Brain microvascular endothelial cell (primary cell): ENCODE results near the gene KCNQ2.

Experiments
- DNase-seq: peaks from one replicate; pipeline ENCODE4 v3.0.0-alpha.2; 2020
- H3K27ac ChIP-seq: fragments of 250-450 bp; sonication (Bioruptor Pico); 2 replicates; pipeline ENCODE4 v1.5.1; 2020; ENCODE audit warnings: mild to moderate bottlenecking, moderate library complexity
- H3K27me3 ChIP-seq: fragments of 250-450 bp; sonication (Bioruptor Pico); replicated peaks from 2 replicates; pipeline ENCODE4 v1.5.1; 2020; ENCODE audit warnings: mild to moderate bottlenecking
- H3K36me3 ChIP-seq: fragments of 250-450 bp; sonication (Bioruptor Pico); replicated peaks from 2 replicates; pipeline ENCODE4 v1.5.1; 2020; ENCODE audit warnings: mild to moderate bottlenecking
- H3K4me3 ChIP-seq: 2 replicates; pipeline ENCODE4 v1.5.1; 2011; ENCODE audit warnings: low read depth, mild to moderate bottlenecking, control low read depth, low read length, moderate library complexity
- in situ Hi-C: cut with HindIII; loops from 2 replicates; pipeline ENCODE4 v1.10.0; 2017; ENCODE audit warnings: low sequenced_read_pairs, low pct_ligation_motif_present
- TF ChIP-seq, protein P1 (sequence below): IDR thresholded peaks from 2 replicates; pipeline ENCODE4 v1.5.1; 2011; ENCODE audit warnings: low read depth, mild to moderate bottlenecking, moderate library complexity, low read length, control low read depth, inconsistent platforms; ENCODE audit errors: missing control alignments

Gene KCNQ2

GRCh38 chr20:63359937-63360849 is 112.3 kb downstream of the KCNQ2 start:
- H3K27ac ChIP-seq, result no peak overlapping the region
- peaks cover 19% of the 10 kb centered on the region for H3K27me3 ChIP-seq
- in situ Hi-C loops, result no loop called here
- no peak for DNase-seq
- TF ChIP-seq, protein P1, sequence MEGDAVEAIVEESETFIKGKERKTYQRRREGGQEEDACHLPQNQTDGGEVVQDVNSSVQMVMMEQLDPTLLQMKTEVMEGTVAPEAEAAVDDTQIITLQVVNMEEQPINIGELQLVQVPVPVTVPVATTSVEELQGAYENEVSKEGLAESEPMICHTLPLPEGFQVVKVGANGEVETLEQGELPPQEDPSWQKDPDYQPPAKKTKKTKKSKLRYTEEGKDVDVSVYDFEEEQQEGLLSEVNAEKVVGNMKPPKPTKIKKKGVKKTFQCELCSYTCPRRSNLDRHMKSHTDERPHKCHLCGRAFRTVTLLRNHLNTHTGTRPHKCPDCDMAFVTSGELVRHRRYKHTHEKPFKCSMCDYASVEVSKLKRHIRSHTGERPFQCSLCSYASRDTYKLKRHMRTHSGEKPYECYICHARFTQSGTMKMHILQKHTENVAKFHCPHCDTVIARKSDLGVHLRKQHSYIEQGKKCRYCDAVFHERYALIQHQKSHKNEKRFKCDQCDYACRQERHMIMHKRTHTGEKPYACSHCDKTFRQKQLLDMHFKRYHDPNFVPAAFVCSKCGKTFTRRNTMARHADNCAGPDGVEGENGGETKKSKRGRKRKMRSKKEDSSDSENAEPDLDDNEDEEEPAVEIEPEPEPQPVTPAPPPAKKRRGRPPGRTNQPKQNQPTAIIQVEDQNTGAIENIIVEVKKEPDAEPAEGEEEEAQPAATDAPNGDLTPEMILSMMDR, result no peak
- H3K4me3 ChIP-seq, result no peak overlapping the region
- H3K36me3 ChIP-seq, result no peaks in the 10 kb centered on the region

- in situ Hi-C loops, result no loop called here
- DNase-seq, result no peak
- no peak overlapping the region for H3K4me3 ChIP-seq
- no peaks in the 10 kb centered on the region for H3K36me3 ChIP-seq
- TF ChIP-seq, protein P1, result no peak
- no peak overlapping the region for H3K27ac ChIP-seq
- H3K27me3 ChIP-seq, result peaks cover 19% of the 10 kb centered on the region
Observed at GRCh38 chr20:63359164-63359934, 113.1 kb downstream of the KCNQ2 start.

DNA sequence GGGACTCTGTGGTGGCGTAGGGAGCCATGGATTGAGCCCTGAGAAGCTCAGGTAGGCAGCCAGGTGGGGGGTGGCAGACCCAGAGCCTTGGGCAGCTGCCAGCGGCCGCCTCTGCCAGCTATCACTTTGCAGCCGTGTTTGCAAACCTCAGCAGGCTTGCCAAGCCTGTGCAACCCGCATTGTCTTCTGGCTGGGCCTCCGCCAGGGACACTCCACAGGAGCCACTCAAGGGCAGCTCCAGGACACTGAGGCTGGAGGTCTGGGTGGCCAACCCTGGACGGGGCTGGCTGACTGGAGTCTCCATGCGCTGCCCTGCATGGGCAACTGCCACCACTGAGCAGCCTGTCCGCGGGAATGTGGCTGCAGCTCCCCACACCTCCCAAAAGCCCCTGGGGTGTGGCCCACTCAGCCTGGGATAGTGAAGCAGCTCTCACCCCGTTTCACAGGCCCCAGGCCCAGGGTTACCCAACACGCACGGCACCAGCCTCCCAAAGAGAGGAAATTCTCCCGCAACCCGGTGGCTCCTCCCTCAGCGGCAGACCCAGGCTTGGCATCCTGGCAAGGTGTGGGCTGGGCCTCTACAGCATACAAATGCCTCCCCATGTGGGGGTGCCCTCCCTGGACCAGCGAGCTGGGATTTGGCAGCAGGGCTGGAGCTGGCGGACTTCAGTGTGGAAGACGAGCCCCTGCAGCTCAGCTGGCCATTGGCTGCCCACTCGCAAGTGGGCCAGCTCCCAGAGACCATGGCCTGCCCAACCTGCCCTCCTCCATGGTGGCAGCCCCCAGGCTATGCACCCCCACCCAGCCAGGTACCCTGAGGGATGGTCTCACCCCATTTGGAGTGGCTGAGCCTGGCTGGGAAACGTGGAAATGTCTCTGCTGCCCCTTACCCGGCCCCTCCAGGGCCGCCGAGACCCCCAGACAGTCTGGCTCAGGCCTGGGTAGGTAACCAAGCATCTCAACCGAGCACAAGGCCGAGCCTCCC is 114.2 kb downstream of the KCNQ2 start:
- in situ Hi-C loops, result no loop called here
- Histone ChIP-seq H3K4me3 (no peak overlapping the region), H3K36me3 (no peaks in the 10 kb centered on the region), H3K27ac (no peak overlapping the region), H3K27me3 (peaks cover 19% of the 10 kb centered on the region)
- TF ChIP-seq, protein P1, result no peak
- DNase-seq, result no peak

GRCh38 chr20:63356931-63357879 is 115.2 kb downstream of the KCNQ2 start:
- peaks cover 17% of the 10 kb centered on the region for H3K27me3 ChIP-seq
- in situ Hi-C loops, result no loop called here

More at GRCh38 chr20:63356931-63357879, 115.2 kb downstream of the KCNQ2 start:
- TF ChIP-seq, protein P1, result no peak
- DNase-seq, result no peak
- Histone ChIP-seq H3K36me3 (no peaks in the 10 kb centered on the region), H3K4me3 (no peak overlapping the region), H3K27ac (no peak overlapping the region)
